ENCODE data around the gene ARHGDIB. TPM values are rescaled to one million over a fixed set of nuclear protein-coding genes. Genes with fewer than 3 reads are reported as not detected.

ARHGDIB gene
- total RNA-seq, 1 experiment from 2014 or later = 23.5 TPM

DNA sequence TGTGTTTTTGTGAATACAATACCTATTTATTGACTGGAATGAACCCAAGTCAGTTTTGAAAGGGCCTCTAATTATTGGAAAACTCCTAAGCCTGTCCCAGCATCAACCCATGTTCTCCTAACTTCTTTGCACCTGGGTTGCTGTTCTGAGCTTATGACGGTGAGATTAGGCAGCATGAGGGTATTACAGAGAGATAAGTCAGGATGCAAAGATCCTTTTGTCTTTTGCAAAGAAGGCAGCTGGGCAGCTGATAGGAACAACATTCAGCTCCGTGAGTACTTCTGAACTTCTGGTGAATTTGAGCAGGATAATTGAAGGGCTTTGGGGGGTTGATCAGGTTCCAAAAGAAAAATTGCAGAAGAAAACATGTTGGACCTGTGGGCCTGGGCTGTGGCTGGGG lies 11.4 kb upstream of the ARHGDIB start, which contains the start of gene PDE6H:
Gene PDE6H (plus strand): TSS at position 227 of the 400 bp plus-strand sequence. CDS start 4,971 bp downstream, outside the sequence.
- H3K4me1 Mint-ChIP-seq (ENCODE audit: low read depth, unreplicated experiment) = no peaks in the 10 kb centered on the region
- no peaks in the 10 kb centered on the region for H3K36me3 Mint-ChIP-seq (ENCODE audit: insufficient read depth, unreplicated experiment)
- BruUV-seq (replicated peaks) = no TSS peak
- no peak for DNase-seq
- H3K27ac Mint-ChIP-seq (ENCODE audit: unreplicated experiment) = no peak within 1 kb of the TSS
- CTCF ChIA-PET = no interaction called here
- H3K9me3 Mint-ChIP-seq (ENCODE audit: low read depth, unreplicated experiment) = no peaks in the 10 kb centered on the region
- no peaks in the 10 kb centered on the region for H3K27me3 Mint-ChIP-seq (ENCODE audit: unreplicated experiment)
- intact Hi-C loops (cut with micrococcal nuclease; ENCODE audit: unreplicated experiment) = no loop called here
- no peak within 1 kb of the TSS for H3K4me3 Mint-ChIP-seq (ENCODE audit: low read depth, unreplicated experiment)
- TF ChIP-seq, protein P1, sequence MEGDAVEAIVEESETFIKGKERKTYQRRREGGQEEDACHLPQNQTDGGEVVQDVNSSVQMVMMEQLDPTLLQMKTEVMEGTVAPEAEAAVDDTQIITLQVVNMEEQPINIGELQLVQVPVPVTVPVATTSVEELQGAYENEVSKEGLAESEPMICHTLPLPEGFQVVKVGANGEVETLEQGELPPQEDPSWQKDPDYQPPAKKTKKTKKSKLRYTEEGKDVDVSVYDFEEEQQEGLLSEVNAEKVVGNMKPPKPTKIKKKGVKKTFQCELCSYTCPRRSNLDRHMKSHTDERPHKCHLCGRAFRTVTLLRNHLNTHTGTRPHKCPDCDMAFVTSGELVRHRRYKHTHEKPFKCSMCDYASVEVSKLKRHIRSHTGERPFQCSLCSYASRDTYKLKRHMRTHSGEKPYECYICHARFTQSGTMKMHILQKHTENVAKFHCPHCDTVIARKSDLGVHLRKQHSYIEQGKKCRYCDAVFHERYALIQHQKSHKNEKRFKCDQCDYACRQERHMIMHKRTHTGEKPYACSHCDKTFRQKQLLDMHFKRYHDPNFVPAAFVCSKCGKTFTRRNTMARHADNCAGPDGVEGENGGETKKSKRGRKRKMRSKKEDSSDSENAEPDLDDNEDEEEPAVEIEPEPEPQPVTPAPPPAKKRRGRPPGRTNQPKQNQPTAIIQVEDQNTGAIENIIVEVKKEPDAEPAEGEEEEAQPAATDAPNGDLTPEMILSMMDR (IDR thresholded peaks at IDR 0.05; ENCODE audit: unreplicated experiment) = no peak

DNA sequence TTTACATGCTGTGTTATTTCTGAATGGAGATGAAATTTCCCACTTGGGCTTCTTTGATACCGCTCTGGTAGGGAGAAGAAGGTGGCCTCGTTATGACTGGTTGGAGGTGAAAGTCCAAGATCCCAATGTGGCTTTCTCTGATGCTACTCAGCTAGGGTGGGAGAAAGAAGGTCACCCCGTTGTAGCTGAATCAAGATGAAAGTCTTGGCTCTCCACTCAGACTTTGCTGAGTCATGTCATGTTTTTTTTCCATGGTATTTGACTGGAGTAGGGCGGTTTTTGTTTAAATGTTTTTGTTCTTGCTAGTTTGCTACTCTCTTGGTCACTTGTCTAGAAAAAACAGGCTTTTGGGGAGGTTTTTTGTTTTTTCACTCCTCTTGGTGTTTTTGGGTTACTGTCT lies 9.1 kb upstream of the ARHGDIB start:
- Mint-ChIP-seq H3K27ac (ENCODE audit: unreplicated experiment) (no peak overlapping the region), H3K36me3 (ENCODE audit: insufficient read depth, unreplicated experiment) (no peaks in the 10 kb centered on the region), H3K4me1 (ENCODE audit: low read depth, unreplicated experiment) (no peaks in the 10 kb centered on the region), H3K9me3 (ENCODE audit: low read depth, unreplicated experiment) (no peaks in the 10 kb centered on the region), H3K4me3 (ENCODE audit: low read depth, unreplicated experiment) (no peak overlapping the region), H3K27me3 (ENCODE audit: unreplicated experiment) (no peaks in the 10 kb centered on the region)
- intact Hi-C loops (cut with micrococcal nuclease; ENCODE audit: unreplicated experiment) = no loop called here
- CTCF ChIA-PET = no interaction called here
- TF ChIP-seq, protein P1 (IDR thresholded peaks at IDR 0.05; ENCODE audit: unreplicated experiment) = no peak
- BruUV-seq (replicated peaks) = no TSS peak
- no peak for DNase-seq

DNA sequence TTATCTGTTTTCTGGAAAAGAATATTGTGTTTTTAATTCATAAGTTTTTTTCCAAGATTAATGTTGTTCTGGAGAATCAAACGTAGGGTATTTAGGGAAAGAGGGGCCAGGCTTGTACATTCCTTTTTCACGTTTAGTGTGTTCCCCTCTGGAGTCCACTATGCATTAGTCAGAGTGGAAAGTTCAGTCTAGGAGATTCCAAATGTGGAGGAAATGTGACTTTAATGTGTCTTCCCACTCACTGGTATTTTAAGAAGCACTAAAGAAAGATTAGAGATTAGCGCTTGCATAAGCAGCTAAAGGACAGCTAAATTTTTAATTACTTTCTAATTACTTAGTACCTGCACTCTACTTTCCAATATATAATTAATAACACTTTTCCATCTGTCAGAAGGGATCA lies 7.1 kb upstream of the ARHGDIB start:
- intact Hi-C loops (cut with micrococcal nuclease; ENCODE audit: unreplicated experiment) = no loop called here
- BruUV-seq (replicated peaks) = no TSS peak
- Mint-ChIP-seq H3K36me3 (ENCODE audit: insufficient read depth, unreplicated experiment) (no peaks in the 10 kb centered on the region), H3K27ac (ENCODE audit: unreplicated experiment) (no peak overlapping the region), H3K4me1 (ENCODE audit: low read depth, unreplicated experiment) (no peaks in the 10 kb centered on the region), H3K4me3 (ENCODE audit: low read depth, unreplicated experiment) (no peak overlapping the region), H3K9me3 (ENCODE audit: low read depth, unreplicated experiment) (no peaks in the 10 kb centered on the region), H3K27me3 (ENCODE audit: unreplicated experiment) (no peaks in the 10 kb centered on the region)
- TF ChIP-seq, protein P1 (IDR thresholded peaks at IDR 0.05; ENCODE audit: unreplicated experiment) = no peak
- DNase-seq = no peak
- CTCF ChIA-PET = no interaction called here

DNA sequence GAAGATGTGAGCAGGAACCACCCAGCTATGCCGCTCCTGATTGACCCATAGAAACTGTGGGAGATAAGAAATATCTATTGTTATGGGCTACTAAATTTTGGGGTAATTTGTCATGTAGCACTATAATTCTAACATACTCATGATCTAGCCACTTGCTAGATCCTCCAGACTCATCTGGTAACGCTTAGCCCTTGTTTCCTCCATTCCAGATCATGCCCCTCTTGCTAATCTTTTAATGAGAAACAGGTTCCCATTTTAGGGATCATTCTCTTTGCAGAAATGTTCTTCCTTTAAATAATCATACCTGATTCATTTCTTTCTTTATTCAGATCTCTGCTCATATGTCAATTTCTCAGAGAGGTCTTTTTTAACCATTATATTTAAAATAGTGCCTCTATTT lies 3.8 kb upstream of the ARHGDIB start:
- CTCF ChIA-PET = no interaction called here
- peaks cover 11% of the 10 kb centered on the region for H3K4me1 Mint-ChIP-seq (ENCODE audit: low read depth, unreplicated experiment)
- H3K27ac Mint-ChIP-seq (ENCODE audit: unreplicated experiment) = no peak overlapping the region
- intact Hi-C loops (cut with micrococcal nuclease; ENCODE audit: unreplicated experiment) = no loop called here
- no TSS peak for BruUV-seq (replicated peaks)
- TF ChIP-seq, protein P1 (IDR thresholded peaks at IDR 0.05; ENCODE audit: unreplicated experiment) = no peak
- DNase-seq = no peak
- H3K9me3 Mint-ChIP-seq (ENCODE audit: low read depth, unreplicated experiment) = no peaks in the 10 kb centered on the region
- H3K4me3 Mint-ChIP-seq (ENCODE audit: low read depth, unreplicated experiment) = no peak overlapping the region
- no peaks in the 10 kb centered on the region for H3K36me3 Mint-ChIP-seq (ENCODE audit: insufficient read depth, unreplicated experiment)
- no peaks in the 10 kb centered on the region for H3K27me3 Mint-ChIP-seq (ENCODE audit: unreplicated experiment)

All from Calu3 (cell line).